Brain microvascular endothelial cell (primary cell): ENCODE measurements around the gene IGHMBP2.

ENCODE experiments used
- DNase-seq: peaks from one replicate; pipeline ENCODE4 v3.0.0-alpha.2; 2020
- H3K27ac ChIP-seq: fragments of 250-450 bp; sonication (Bioruptor Pico); 2 replicates; pipeline ENCODE4 v1.5.1; 2020; ENCODE audit warnings: mild to moderate bottlenecking, moderate library complexity
- H3K27me3 ChIP-seq: fragments of 250-450 bp; sonication (Bioruptor Pico); replicated peaks from 2 replicates; pipeline ENCODE4 v1.5.1; 2020; ENCODE audit warnings: mild to moderate bottlenecking
- H3K36me3 ChIP-seq: fragments of 250-450 bp; sonication (Bioruptor Pico); replicated peaks from 2 replicates; pipeline ENCODE4 v1.5.1; 2020; ENCODE audit warnings: mild to moderate bottlenecking
- H3K4me3 ChIP-seq: 2 replicates; pipeline ENCODE4 v1.5.1; 2011; ENCODE audit warnings: low read depth, mild to moderate bottlenecking, control low read depth, low read length, moderate library complexity
- CTCF ChIP-seq: IDR thresholded peaks from 2 replicates; pipeline ENCODE4 v1.5.1; 2011; ENCODE audit warnings: low read depth, mild to moderate bottlenecking, moderate library complexity, low read length, control low read depth, inconsistent platforms; ENCODE audit errors: missing control alignments
- in situ Hi-C: cut with HindIII; loops from 2 replicates; pipeline ENCODE4 v1.10.0; 2017; ENCODE audit warnings: low sequenced_read_pairs, low pct_ligation_motif_present

IGHMBP2 gene

GRCh38 chr11:68892576-68892975 is 11.1 kb upstream of the IGHMBP2 start:
- Histone ChIP-seq H3K4me3 (no peak overlapping the region), H3K27ac (no peak overlapping the region), H3K36me3 (peaks cover 43% of the 10 kb centered on the region), H3K27me3 (no peaks in the 10 kb centered on the region)
- in situ Hi-C loops, result no loop called here
- no peak for DNase-seq
- TF ChIP-seq CTCF, result no peak

GRCh38 chr11:68893282-68893681 is 10.4 kb upstream of the IGHMBP2 start:
- in situ Hi-C loops, result no loop called here
- no peak for TF ChIP-seq CTCF
- DNase-seq, result no peak
- Histone ChIP-seq H3K4me3 (no peak overlapping the region), H3K27ac (no peak overlapping the region), H3K36me3 (peaks cover 50% of the 10 kb centered on the region), H3K27me3 (no peaks in the 10 kb centered on the region)

GRCh38 chr11:68896171-68896959 is 7.3 kb upstream of the IGHMBP2 start:
- in situ Hi-C loops, result no loop called here
- Histone ChIP-seq H3K36me3 (peaks cover 53% of the 10 kb centered on the region), H3K27ac (no peak overlapping the region), H3K27me3 (no peaks in the 10 kb centered on the region), H3K4me3 (no peak overlapping the region)
- no peak for TF ChIP-seq CTCF
- no peak for DNase-seq

- Histone ChIP-seq H3K27me3 (no peaks in the 10 kb centered on the region), H3K4me3 (no peak overlapping the region), H3K36me3 (peaks cover 49% of the 10 kb centered on the region), H3K27ac (no peak overlapping the region)
- no peak for TF ChIP-seq CTCF
- in situ Hi-C loops, result no loop called here
- no peak for DNase-seq
These were observed 6.2 kb upstream of the IGHMBP2 start for GRCh38 chr11:68897441-68897840.

- Histone ChIP-seq H3K36me3 (peaks cover 25% of the 10 kb centered on the region), H3K27me3 (no peaks in the 10 kb centered on the region), H3K4me3 (no peak overlapping the region), H3K27ac (no peak overlapping the region)
- no peak for DNase-seq
- TF ChIP-seq CTCF, result no peak
- in situ Hi-C loops, result no loop called here
These were observed 2.8 kb upstream of the IGHMBP2 start for GRCh38 chr11:68900835-68901381.
